G401.6 (cell line): ENCODE results near the gene TECTB.

Source experiments
- FAIRE-seq: peaks from 2 replicates; lab custom pipeline; 2012; peaks lifted over from hg19 to GRCh38; lab: Jason Lieb, UNC

Gene TECTB

DNA sequence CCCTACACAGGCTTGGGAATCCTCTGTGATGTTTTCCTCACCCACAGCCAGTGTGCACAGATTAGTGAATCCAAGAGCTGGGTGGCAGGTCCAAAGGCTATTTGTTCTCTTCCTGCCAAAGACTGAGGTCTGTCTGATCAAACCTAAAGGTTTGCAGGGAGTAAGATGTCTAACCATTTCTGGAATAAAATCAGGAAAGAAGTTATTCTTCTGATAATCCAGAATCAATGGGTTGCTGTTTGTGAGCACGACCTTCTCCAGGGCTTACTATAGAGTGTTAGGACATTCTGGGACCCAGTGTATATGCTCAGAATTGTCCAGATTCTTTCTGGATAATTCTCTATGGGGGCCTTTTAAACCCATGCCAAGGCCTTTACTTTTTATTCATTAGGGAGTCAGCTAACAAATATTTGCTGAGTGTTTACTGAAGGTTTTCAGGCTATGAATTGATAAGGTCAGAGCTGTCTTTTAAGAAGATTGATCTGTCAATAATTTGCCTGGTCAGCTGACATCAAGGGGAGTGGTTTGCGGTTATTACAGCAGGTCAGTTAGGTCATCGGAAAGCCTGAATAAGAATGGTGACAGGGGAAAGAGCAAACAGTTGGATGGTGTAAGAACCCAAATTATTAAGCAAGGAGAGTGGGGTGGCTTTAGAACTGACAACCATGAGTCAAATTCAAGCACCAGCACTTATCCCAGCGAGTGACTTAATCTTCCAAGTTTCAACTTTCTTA lies 7.5 kb upstream of the TECTB start:
- FAIRE-seq, result no peak

DNA sequence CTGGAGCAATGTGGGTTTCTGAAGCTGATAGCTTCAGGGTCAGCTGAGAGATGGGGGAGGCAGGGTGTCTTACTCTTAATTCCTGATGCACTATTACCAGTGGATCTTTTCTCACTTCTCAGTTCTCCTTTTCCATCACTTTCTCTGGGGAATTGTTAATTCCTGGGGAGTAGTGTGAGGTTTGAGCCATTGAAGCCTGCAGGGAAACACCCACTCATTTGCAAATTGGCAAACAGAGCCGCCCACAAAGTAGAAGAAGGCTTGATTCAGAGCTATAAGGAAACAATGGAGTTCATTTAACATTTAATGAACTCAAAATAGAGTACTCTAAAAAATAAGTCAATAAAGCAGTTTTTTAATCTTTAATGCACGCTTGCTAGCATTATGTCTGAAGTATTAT lies 4.3 kb upstream of the TECTB start:
- FAIRE-seq, result no peak

DNA sequence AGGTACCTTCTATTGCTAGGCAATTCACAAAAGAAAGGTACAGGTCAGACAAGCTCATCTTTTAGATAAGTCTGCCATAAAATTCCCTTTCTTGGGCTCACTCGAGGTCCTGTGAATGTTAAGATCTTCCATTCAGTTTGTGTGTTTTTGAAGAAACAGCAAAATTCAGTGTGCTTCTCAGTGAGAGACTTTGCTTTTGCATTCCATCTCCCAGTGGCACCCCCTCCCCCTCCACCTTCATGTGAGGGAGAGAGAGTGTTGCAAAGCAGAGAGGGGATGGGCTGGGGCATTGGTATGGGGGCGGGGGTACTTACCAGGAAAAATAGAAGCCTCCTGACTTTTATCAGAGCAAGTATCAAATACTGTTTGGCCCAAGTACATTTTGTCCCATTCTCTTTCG lies 3.8 kb upstream of the TECTB start:
- FAIRE-seq, result no peak

DNA sequence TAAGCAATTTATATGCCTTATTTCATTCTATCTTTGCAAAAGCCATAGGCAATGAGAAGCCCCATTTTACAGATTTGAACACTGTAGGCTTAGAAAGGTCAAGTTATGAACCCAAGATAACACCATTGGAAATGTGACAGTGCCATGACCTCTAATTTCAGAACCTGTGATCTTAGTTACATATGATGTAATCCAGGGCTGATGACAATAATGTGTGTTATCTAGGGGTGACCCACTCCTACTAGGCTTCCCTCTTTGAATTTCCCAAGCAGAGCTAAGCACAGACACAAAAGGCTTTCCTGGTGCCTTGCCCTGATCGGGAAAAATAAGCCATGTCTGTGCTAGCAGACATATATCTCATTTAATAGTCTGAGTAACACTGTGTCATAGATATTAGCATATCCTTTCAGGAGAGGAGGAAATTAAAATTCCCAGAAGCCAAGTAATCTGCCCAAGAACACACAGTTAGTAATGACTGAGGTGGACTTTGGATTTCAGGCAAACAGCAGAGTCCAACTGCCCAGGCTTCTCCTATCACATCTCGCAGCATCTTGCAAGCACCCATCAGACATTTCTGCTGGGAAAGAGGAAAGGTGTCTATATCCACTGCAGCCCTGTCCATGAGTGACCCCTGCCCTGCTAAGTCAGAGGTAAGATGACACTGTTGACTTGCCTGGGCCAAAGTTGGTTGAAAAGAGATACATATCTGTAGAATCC lies 2.8 kb upstream of the TECTB start:
- FAIRE-seq, result no peak

DNA sequence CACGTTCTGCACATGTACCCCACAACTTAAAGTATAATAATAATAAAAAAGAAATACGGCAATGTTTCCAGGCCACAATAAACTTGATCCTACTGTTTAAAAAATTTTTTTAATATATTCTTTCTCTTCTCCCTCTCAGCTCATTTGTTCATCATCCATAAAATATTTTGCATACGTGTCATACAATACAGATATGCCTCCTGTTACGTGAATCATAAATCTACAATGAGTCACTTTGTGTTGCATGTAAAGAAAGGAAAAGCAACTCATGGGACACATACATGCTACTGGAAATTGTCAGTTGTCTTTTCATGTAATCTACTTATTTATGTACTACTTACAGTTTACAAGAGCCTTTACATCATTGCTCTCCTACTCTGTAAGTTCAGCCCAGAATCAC lies 1.1 kb upstream of the TECTB start:
- no peak for FAIRE-seq

DNA sequence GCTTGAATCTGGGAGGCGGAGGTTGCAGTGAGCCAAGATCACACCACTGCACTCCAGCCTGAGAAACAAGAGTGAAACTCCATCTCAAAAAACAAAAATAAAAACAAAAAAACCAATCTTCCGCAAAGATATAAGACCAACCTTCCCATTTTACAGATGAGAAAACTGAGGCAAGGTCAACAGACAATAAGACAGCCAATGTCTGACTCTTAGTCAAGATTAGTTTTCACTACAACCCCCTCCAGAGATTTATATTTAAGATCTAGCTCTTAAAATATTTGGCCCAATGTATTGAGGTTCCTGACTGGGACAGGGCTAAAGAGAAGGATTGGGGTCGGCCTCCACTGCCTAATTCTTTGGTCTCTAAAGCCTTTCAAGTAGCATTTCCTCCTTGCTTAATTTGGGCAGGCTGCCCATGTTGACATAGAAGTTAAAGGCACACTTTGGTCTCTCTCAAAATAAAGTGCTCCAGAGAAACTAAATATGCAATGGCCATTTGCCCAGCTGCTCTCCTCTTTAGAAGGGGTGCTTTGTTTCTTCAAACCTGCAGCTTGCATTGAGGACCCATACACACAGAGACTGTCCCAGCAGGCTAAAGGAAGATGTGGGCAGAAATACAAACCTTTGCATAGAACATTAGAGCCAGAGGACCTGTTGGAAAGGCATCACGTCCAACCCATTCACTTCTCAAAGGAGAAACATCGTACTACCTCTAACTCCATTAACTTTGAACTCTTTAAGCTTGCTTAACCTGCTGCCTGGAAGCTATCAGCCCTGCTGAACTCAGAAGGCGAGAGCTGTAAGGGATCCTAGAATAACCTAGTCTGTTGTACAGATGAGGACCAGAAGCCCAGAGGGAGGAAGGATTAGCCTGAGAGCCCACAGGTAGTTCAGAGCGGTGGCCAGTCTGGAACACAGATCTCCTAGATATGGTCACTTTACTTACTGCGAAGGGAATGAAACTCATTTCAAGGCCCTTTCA lies 3.9 kb downstream of the TECTB start:
- no peak for FAIRE-seq

DNA sequence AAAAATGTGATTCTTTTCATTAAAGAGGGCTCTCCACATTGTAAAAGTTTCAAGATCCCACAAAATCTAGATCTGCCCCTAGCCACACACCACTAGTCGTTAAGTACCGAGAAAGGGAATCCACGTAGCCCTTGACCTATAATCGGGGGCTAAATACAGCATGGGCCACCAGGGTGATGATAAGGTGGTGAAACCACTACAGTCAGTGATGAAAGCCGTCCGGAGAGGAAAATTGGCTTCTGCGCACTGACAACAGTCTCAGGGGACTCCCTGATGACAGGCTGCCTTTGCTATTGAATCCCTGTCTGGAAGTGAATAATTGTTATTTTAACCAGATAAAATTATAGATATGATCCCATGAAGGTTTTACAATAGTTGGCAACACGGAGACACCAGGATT lies 4.6 kb downstream of the TECTB start:
- no peak for FAIRE-seq

DNA sequence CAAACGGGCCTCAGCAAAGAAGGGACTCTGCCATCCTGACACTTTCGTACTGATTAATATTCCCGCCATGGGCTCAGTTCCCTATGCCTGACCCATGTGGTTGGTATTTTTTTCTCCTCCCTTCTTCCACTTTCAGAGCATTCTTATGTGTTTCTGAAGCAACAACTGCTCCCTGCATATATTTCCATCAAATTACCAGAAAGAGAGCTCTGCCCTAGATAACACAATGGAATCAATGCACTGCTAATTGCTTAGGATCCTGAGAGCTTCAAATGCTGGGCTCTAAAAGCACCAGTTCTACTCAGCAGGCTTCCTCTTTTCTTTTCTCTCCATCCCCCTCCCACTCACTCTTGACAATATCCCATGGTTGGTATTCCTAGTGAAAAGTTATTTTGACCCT lies 5.3 kb downstream of the TECTB start:
- FAIRE-seq, result no peak

DNA sequence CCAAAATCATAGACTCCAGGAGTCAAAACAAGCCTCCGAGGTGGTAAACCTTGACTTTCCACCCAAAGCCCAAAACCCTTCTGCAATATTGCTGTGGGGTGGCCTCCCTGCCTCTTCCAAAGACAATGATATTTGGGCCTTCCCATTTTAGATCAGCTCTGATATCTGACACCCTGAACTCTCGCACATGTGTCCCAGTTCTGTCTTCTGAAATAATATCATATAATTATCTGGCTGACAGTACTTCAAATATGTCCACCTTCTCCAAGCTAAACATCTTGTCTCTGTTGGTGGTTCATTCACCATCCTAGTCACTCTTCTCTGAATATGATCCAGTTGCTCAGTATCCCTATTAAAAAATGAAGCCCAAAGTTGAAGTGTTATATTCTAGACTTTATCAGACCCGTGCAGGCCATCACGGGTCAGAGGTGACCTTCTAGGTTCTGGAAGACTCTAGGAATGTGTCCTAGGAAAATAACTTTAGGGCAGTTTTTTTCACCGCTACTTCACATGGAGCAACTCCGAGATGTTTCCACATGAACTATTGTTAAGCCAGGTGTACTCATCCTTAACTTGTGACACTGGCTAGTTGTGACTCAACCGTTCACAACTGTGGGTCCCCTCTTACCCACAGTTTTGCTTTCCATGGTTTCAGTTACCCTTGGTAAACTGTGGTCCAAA lies 6.3 kb downstream of the TECTB start:
- FAIRE-seq, result no peak

DNA sequence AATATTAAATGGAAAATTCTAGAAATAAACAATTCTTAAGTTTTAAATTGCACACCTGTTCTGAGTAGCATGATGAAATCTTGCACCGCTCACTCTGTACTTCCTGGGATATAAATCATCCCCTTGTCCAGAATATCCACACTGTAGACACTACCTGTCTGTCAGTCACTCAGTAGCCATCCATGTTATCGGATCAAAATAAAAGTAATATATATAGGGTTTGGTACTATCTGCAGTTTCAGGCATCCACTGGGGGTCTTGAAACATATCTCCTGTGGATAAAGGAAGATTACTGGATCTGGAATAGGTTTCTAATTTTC lies 6.8 kb downstream of the TECTB start:
- FAIRE-seq, result no peak

DNA sequence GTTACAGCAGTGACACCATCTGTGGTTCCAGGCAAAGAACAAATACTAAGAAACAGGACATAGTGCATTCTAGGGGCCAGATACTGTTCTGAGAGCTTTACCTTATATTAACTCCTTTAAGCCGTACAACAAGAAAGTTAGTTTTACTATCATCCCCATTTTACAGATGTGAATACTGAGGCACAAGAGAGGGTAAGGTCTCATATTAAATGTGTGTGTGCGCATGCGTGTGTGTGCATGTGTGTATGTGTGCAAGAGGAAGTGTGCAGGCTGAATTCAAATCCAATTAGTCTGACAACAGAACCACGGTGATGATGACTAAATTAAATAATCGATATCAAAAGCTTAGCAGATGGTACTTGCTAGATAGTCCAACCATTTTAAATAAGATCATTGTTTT lies 11.0 kb downstream of the TECTB start:
- no peak for FAIRE-seq

DNA sequence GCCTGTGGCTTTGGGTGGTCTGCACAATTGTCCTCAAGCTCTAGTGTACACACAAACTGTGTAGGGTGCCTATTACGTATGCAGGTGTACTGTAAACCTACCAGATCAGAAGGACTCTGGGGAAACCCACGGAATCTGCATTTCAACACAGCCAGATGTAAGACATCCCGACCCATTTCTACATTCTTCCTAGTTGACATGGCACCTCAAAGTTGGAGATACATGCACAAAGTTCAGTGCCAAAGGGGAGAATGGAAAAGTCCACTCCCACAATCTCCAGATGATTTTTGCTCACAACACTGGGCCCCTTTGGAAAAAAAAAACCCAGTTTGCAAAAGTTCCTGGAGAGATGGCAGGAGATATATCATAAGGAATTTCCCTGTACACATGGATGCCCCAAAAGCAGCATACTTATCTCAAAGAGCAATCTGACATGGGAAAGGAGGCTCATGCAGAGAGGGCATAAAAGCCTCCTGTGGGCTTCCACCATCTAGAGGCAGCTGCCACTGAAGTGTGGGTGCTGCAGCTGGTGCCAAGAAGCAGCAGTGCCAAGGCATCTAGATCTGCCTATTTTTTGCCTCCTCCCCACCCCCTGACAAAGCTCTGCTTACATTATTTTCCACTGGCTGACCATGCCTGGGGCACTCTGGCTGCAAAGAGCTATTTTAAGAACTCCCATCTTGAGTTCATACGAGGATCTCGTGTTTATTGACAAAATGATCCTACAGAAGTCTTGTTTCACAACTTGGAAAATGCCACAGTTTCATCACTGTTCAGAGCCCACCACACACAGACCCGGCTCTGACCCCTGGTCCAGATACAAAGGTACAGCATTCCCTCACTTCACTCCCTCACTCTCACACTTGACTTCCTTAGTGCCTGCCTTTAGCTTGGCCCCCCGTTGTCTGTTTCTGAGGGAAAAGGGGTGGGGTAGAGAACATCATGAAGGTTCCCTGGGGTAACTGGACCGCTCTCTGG lies 12.9 kb downstream of the TECTB start:
- FAIRE-seq, result no peak

DNA sequence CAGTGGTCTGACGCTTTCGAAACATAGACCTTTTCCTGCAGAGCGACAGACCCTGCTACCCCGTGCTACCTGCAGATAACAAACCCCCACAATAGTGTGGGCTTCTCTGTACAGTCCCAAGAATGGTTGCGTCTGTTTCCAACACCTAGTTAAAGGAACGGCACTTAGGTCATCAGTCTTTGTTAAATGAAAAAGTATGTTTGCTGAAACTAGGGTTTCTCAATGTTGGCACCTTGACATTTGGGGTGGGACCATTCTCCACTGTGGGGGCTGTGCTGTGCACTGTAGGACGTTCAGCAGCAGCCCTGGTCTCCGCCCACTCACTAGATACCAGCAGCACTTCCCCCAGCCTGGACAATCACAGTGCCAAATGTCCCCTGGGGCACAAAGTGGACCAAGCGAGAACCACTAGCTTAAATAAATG lies 13.7 kb downstream of the TECTB start:
- FAIRE-seq, result no peak

DNA sequence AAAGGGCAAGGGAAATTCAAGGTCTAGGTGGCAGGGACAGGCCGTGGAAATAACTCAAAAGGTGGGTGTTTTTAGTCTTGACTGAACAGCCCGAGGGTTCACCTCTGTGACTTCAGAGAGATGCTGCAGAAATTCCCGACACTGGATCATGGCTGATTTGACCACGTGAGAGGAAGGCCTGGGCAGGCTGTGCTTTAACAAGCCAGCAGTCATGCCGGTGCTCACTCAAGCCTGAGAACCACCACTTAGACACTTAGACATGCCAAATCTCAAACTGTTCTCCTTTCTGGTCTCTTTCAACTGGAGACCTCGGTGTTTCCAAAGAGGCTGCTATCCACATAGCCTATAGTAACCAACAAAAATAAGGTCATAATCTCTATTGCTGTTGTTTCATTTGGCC lies 15.4 kb downstream of the TECTB start:
- FAIRE-seq, result no peak

DNA sequence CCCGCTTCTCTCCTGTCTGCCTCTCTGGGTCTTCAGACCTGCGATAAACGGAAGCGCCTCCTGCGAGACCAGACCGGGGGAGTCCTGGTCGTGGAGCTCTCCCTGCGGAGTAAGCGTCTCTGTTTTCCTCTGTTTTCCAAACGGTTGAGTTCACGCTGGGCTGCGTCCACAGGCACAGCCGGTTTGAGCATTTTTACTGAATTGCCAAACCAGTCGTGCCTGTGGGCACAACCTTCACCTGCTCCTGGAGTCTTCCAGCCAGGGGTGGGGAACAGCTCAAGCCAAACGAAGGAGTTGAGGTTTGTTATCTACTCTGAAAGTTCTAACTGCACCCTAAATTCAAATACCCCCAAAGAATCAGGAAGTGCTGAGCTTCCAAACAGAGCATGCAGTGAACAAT lies 16.3 kb downstream of the TECTB start:
- FAIRE-seq, result no peak

DNA sequence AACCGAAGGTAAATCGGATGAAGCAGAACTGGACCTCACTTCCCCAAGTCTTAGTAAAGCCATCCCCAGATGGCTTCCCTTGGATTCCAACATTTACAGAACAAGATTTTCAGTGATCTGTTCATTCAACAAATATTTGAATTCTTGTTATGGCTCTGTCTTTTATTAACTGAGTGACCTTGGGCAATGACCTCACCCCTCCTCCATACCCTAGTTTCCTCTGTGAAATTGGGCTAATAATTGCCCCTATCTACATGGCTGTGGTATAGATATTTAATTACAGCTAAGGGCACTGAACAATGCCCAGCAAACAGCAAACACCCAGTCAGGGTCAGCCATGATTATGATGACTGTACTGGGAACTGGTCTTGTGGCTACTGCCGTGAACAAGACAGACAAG lies 19.1 kb downstream of the TECTB start:
- no peak for FAIRE-seq

DNA sequence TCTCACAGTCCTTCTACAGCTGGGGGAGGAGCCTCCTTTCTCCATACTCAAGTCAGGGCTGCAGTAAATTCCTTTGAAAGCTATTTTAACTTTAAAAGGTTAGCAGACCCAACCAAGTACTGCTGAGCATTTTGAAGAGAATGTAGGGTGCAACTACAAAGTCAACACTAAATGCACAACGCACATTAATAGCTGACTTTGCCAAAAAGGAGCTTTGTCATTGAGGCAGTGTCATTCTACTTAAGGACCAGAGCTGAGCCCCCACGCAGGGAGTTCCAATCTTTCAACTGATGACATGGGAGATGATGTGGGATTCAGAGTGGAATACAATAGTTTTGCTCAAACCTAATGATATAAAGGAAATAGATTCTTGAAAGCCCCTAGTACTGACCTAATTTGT lies 20.3 kb downstream of the TECTB start:
- FAIRE-seq, result no peak

DNA sequence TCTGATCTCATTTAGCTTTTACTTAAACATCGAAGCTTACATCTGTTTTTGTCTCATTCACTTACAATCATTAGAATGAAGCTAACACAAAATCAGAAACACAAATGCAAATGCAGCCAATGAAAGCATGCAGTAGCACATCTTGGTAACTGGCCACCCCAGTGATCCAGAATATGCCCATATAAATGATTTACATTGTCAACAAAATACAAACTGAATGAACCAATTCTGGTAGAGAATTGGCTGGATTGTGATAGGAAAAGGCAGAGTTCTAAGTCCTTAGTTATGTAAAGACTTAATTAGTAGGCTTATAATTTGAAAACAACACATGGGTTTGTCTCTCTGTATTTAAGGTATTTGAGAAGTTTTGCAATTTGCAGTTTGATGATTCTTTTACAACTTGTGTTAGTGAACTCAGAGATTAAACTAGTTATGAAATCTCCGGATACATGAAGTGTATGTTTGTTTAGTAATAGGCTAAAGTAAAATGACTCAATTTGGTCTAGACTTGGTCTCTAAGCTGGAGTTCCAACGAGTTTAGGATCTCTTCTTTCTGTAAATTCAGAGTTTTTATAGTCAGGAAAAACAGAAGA lies 21.2 kb downstream of the TECTB start:
- FAIRE-seq, result no peak

DNA sequence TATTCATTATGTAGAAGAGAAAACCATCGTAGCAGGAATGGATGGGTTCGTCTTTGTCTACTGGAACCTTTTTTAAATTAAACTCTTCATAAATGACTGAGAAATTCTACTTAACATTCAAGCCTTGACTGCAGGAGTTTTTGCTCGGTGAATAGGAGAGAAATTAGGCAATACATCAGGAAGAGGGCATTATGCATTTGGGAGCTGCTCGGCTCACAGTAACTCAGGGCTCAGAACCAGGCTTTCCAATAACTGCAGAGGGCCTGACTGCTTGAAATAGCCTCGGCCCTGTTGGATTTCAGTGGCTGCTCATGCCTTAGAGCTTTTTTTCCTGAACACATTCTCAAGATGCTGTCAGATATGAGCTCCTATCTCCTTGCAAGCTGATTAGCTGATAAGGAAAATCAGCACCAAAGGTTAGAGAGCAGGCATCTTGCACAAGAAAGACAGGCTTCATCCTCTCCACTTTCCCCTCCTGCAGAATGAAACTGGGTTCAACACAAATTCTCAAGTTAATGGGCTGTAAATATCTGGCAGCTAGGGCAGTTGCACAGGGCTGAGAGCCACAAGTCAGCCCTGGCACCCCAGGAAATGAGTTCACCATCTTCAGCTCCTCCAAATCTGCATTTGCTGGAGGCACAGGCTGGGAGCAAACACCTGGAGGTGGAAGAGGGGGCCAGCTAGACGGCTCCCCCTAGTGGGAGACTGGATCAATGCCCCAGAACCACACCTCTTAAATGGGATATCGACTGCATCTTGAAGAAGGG lies 24.3 kb downstream of the TECTB start:
- FAIRE-seq, result no peak

DNA sequence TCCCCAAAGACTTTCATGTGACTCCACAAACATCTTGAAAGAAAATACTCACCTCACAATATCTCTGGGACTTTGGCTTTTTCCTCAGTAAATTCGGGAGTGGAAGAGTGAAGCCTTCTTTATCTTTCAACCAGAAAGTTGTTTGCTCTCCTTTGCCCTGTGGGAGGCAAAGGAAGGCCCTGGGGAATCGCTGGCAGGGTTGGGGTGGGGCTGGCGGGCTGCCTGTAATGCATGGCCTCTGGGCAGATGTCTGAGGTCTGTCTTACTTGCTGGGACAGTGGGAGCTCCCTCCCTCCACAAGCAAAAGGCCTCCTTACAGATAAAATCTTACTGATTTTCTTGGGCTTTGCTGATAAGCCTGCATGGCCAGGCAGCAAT lies 24.9 kb downstream of the TECTB start:
- FAIRE-seq, result no peak
